ENCODE data around the gene NKD1.

The NKD1 gene

GRCh38 chr16:50571786-50572185 is 23.6 kb downstream of the NKD1 start:
- no peak overlapping the region for H3K4me3 ChIP-seq (ENCODE audit: low read length)
- TF ChIP-seq EZH2 (optimal IDR thresholded peaks at IDR 0.05; ENCODE audit: low read depth, low read length) (no peak), EZH2phosphoT487 (IDR thresholded peaks at IDR 0.05; ENCODE audit: low read length) (no peak), CTCF (IDR thresholded peaks at IDR 0.05; ENCODE audit: low read length) (no peak)
- no peak overlapping the region for H2AFZ ChIP-seq (ENCODE audit: low read length)
- no peaks in the 10 kb centered on the region for H3K27me3 ChIP-seq (replicated peaks; ENCODE audit: insufficient read depth, low read length)
- H3K36me3 ChIP-seq (replicated peaks; ENCODE audit: insufficient read depth, low read length) = no peaks in the 10 kb centered on the region
- no peaks in the 10 kb centered on the region for H3K79me2 ChIP-seq (ENCODE audit: low read length)
- H4K20me1 ChIP-seq (ENCODE audit: insufficient read depth, low read length) = no peaks in the 10 kb centered on the region
- DNase-seq = no peak
- H3K4me1 ChIP-seq (ENCODE audit: low read length) = no peaks in the 10 kb centered on the region
- H3F3A ChIP-seq (ENCODE audit: insufficient read depth, low read length) = no peaks in the 10 kb centered on the region
- H3K4me2 ChIP-seq (ENCODE audit: low read depth, low read length) = no peak overlapping the region
- no peak overlapping the region for H3K9ac ChIP-seq (ENCODE audit: low read length)
- H3K9me3 ChIP-seq (replicated peaks; ENCODE audit: insufficient read depth, low read length) = no peaks in the 10 kb centered on the region
- no peak overlapping the region for H3K27ac ChIP-seq (ENCODE audit: low read length)
- H3K9me2 ChIP-seq (replicated peaks; ENCODE audit: insufficient read depth, low read length) = no peaks in the 10 kb centered on the region

GRCh38 chr16:50572700-50573099 is 24.5 kb downstream of the NKD1 start:
- Histone ChIP-seq H3K36me3 (replicated peaks; ENCODE audit: insufficient read depth, low read length) (no peaks in the 10 kb centered on the region), H3K27me3 (replicated peaks; ENCODE audit: insufficient read depth, low read length) (no peaks in the 10 kb centered on the region), H3K9me2 (replicated peaks; ENCODE audit: insufficient read depth, low read length) (no peaks in the 10 kb centered on the region), H2AFZ (ENCODE audit: low read length) (no peak overlapping the region), H3K79me2 (ENCODE audit: low read length) (no peaks in the 10 kb centered on the region), H3K9me3 (replicated peaks; ENCODE audit: insufficient read depth, low read length) (no peaks in the 10 kb centered on the region), H3K4me2 (ENCODE audit: low read depth, low read length) (no peak overlapping the region), H3K4me1 (ENCODE audit: low read length) (no peaks in the 10 kb centered on the region), H3K9ac (ENCODE audit: low read length) (no peak overlapping the region), H3F3A (ENCODE audit: insufficient read depth, low read length) (no peaks in the 10 kb centered on the region), H4K20me1 (ENCODE audit: insufficient read depth, low read length) (no peaks in the 10 kb centered on the region), H3K4me3 (ENCODE audit: low read length) (no peak overlapping the region), H3K27ac (ENCODE audit: low read length) (no peak overlapping the region)
- TF ChIP-seq EZH2phosphoT487 (IDR thresholded peaks at IDR 0.05; ENCODE audit: low read length) = no peak
- TF ChIP-seq CTCF (IDR thresholded peaks at IDR 0.05; ENCODE audit: low read length) = no peak
- no peak for TF ChIP-seq EZH2 (optimal IDR thresholded peaks at IDR 0.05; ENCODE audit: low read depth, low read length)
- no peak for DNase-seq

GRCh38 chr16:50573279-50573678 is 25.1 kb downstream of the NKD1 start:
- Histone ChIP-seq H3K4me1 (ENCODE audit: low read length) (no peaks in the 10 kb centered on the region), H3K9ac (ENCODE audit: low read length) (no peak overlapping the region), H3K27me3 (replicated peaks; ENCODE audit: insufficient read depth, low read length) (no peaks in the 10 kb centered on the region), H3K27ac (ENCODE audit: low read length) (no peak overlapping the region), H3K4me2 (ENCODE audit: low read depth, low read length) (no peak overlapping the region), H3K4me3 (ENCODE audit: low read length) (no peak overlapping the region), H3K9me2 (replicated peaks; ENCODE audit: insufficient read depth, low read length) (no peaks in the 10 kb centered on the region), H2AFZ (ENCODE audit: low read length) (no peak overlapping the region), H4K20me1 (ENCODE audit: insufficient read depth, low read length) (no peaks in the 10 kb centered on the region), H3K79me2 (ENCODE audit: low read length) (no peaks in the 10 kb centered on the region), H3F3A (ENCODE audit: insufficient read depth, low read length) (no peaks in the 10 kb centered on the region), H3K36me3 (replicated peaks; ENCODE audit: insufficient read depth, low read length) (no peaks in the 10 kb centered on the region), H3K9me3 (replicated peaks; ENCODE audit: insufficient read depth, low read length) (no peaks in the 10 kb centered on the region)
- no peak for DNase-seq
- TF ChIP-seq EZH2phosphoT487 (IDR thresholded peaks at IDR 0.05; ENCODE audit: low read length) (no peak), EZH2 (optimal IDR thresholded peaks at IDR 0.05; ENCODE audit: low read depth, low read length) (no peak), CTCF (IDR thresholded peaks at IDR 0.05; ENCODE audit: low read length) (no peak)

Data from MM.1S (cell line).